HG03135 (cell line): ENCODE data around the gene CIB1.

Experiments used
- ATAC-seq: cut with Tn5 transposase; IDR thresholded peaks from one replicate; pipeline ENCODE4 v1.9.1; 2021; ENCODE audit warnings: mild to moderate bottlenecking, moderate library complexity; ENCODE audit not compliant: unreplicated experiment

Gene CIB1

DNA sequence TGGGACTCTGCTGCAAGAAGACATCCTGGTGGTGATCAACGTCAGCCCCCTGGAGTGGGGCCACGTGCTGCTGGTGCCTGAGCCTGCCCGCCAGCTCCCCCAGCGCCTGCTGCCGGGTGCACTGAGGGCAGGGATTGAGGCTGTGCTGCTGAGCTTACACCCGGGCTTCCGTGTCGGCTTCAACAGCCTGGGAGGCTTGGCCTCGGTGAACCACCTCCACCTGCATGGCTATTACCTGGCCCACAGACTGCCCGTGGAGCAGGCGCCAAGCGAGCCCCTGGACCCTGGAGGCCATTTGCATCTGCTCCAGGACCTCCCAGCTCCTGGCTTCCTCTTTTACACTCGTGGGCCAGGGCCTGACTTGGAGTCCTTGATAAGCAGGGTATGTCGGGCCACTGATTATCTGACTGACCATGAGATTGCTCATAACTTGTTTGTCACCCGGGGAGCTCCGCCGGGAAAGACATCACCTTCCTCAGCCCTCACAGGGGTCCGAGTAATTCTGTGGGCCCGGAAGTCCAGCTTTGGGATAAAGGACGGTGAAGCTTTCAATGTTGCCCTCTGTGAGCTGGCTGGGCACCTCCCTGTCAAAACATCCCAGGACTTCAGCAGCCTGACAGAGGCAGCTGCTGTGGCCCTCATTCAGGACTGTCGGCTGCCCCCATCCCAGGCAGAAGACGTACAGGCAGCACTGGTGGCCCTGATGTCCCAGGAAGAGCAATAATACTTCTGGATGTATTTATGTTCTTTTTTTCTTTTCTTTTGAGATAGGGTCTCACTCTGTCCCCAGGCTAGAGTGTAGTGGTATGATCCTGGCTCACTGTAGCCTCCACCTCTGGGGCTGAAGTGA lies 7.8 kb upstream of the CIB1 start:
- ATAC-seq = no peak

DNA sequence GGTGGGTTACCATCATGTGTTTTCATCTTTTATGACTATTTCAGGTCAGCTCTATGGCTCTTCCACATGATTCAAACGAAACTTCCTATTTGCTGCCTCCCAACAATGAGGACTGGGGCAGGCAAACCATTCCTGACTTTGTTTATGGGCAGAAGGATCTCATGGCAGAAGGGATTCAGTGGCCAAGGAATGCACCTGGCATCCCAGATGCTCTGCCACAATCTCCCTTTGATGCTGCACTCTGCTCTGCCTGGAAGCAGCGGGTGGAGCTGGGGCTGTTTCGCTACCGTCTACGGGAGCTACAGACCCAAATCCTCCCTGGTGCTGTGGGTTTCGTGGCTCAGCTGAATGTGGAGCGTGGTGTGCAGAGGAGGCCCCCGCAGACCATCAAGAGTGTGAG lies 7.1 kb upstream of the CIB1 start:
- ATAC-seq = no peak

DNA sequence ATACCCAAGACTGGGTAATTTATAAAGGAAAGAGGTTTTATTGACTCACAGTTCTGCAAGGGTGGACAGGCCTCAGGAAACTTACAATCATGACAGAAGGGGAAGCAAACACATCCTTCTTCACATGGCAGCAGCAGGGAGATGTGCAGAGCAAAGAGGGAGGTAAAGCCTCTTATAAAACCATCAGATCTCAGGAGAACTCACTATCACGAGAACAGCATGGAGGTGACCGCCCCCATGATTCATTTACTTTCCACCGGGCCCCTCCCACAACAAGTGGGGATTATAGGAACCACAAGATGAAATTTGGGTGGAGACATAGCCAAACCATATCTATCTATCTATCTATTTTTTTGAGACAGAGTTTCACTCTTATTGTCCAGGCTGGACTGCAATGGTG lies 5.6 kb upstream of the CIB1 start:
- no peak for ATAC-seq

DNA sequence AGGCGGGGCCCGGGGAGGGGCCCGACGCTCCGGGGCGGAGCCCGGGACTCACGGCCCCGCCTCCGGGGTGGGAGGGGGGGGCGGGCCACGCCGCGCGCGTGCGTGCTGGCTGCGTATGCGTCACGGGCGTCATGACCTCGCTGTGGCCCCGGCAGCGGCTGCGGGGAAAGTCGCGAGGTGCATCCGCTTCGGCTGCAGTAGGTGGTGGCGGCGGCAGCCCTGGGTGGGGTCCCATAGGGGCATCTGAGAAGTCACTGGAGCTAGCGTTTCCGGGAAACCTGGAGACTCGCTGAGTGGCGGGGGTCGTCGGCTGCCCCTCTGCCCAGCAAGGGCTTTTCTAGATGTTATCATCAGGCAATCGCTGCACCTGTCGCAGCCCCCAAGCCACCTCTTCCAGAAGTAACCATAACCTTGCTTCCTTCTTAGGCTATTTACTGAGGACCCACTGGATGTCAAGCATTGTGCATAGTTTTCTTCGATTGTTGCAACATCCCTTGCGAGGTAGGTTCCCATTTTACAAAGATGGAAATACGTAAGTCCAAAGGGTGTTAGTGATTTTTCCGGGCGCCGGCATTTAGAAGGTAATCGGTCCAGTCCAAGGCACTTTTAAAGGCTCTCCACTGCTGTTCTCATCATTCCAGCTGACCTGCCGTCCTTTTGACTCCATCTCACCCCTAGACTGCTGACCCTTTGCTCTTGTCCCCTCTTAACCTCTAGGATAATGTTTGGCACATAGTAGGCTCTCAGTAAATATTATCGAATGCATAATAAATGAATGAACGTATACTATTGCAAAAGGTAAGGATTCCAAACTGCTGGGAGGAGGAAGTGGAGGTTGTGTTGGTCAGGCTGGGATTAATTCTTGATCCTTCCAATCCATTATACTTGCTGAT lies 601 bp upstream of the CIB1 start, which contains the start of gene GDPGP1:
Gene GDPGP1 (plus strand): TSS at position 114 of the 893 bp plus-strand sequence. CDS start 6,700 bp downstream, outside the sequence.
- no peak for ATAC-seq

DNA sequence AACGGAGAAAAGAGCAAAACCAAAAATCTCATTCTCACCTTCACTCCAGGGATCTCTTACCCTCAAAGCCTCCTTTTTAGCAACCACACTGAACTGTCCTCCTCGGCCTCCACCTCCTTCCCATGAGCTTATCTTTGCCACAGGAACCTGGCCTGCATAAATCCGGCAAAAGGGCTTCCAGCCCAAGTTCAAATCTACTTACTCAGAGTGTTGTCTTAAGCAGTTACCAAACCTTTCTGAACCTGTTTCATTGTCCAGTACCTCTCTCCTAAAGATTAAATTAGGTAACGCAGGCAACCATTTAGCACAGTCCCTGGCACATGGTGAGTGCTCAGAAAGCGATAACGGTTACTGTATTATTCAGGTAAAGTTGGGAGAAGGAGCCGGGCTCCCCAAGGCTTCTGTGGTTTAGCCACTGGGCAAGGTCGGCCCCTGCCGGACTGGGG lies 777 bp downstream of the CIB1 start:
- no peak for ATAC-seq

DNA sequence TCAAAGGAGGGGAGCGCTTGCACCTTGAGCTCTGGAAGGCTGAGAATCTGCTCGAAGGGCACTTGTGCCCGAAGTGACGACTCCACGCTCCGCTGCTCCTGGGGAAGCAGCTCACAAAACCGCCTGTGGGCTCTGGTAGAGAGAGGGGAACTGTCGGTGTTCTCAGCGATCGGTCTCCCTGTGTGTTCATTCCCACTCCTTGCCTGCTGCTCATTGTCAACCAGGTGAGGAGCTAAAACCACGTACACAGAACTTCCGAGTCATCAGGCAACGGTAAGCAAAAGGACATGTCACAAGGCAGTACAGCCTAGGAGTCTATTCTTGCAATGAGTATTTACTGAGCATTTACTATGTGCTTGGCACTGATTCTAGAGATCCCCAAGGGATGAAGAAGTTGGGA lies 1.5 kb downstream of the CIB1 start:
- ATAC-seq = no peak

DNA sequence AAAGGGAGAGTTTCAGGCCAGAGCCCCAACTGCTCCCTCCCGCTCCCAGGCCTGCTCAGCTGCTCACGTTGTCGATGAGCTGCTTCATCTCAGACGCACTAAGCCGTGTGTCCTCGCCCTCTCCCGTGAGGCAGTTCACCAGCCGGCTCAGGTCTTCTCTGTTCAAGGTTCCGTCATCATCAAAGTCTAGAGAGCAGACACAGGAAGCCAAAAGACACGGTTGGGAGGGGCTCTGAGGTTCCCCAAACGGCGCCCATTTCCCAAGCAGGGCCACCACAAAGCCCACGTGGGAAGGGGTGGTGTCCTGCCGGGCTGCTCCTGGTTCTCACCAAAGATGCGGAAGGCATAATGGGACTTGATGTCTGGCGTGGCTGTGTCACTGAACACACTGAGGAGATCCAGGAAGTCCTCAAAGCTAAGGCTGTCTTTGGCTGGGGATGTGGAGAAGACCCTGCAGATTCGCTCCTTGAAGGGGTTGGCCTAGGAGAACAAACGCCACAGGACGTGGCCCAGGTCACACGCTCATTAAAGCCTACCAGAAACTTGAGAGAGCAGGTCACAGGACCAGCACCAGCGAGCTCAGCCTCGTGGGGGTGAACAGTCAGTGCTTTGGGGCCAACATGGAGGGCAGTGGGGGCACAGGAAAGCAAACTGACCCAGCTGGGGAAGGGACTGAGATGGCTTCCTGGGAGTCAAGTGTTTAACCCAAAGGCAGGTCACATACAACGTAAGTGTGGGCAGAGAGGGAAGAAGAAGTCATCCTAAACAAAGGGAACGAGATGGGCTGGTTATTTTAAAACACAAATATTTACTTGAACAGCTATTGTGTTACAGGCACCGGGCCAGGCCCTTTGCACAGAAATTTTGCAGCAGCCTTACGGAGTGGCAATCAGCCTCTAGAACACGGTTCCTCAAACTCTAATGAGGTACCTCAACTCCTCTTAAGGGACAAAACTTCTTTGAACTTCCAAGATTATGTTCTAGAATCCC lies 2.4 kb downstream of the CIB1 start:
- no peak for ATAC-seq

DNA sequence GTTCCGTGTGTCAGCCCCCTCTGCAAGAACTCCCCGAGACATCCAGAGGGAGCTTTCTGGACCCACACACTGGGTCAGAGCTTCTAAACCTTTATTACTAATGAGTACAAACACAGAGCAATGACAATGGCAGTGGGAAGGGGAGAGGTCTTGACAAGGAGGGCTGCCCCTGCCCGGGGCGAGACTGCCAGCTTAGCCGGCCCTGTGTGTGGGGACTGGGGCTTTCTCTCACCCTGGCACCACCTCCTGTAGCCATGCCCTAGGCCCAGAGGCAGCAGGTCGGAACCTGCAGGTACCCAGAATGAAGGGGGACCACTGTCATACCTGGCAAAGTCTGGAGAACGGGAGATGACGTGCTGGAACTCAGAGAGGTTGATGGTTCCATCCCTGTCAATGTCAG lies 3.1 kb downstream of the CIB1 start:
- ATAC-seq = no peak

DNA sequence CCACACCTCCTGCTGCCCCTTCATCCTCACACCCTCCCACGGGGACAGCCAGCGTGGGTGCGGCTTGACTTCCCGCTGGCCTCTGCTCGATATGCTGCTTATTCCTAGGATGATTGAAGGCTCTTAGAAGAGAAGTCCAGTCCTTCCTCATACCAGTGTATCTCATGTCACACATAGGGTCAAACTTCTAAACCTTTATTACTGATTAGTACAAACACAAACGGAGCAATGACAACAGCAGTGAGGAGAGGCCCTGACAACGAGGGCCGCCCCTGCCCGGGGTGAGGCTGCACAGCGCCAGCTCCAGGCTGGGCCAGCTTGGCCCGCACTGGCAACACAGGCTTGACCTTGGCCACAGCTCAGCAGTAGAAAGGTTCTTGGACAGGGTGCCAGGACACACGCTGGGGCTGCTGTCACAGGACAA lies 3.7 kb downstream of the CIB1 start:
- ATAC-seq = no peak

DNA sequence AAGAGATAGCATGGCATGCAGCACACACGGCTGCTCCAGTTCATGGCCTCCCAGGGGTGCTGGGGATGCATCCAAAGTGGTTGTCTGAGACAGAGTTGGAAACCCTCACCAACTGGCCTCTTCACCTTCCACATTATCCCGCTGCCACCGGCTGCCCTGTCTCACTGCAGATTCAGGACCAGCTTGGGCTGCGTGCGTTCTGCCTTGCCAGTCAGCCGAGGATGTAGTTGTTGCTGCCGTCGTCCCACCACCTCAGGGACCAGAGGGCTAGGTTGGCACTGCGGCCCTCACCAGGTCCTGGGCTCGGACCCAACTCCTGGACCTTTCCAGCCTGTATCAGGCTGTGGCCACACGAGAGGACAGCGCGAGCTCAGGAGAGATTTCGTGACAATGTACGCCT lies 4.8 kb downstream of the CIB1 start:
- no peak for ATAC-seq

DNA sequence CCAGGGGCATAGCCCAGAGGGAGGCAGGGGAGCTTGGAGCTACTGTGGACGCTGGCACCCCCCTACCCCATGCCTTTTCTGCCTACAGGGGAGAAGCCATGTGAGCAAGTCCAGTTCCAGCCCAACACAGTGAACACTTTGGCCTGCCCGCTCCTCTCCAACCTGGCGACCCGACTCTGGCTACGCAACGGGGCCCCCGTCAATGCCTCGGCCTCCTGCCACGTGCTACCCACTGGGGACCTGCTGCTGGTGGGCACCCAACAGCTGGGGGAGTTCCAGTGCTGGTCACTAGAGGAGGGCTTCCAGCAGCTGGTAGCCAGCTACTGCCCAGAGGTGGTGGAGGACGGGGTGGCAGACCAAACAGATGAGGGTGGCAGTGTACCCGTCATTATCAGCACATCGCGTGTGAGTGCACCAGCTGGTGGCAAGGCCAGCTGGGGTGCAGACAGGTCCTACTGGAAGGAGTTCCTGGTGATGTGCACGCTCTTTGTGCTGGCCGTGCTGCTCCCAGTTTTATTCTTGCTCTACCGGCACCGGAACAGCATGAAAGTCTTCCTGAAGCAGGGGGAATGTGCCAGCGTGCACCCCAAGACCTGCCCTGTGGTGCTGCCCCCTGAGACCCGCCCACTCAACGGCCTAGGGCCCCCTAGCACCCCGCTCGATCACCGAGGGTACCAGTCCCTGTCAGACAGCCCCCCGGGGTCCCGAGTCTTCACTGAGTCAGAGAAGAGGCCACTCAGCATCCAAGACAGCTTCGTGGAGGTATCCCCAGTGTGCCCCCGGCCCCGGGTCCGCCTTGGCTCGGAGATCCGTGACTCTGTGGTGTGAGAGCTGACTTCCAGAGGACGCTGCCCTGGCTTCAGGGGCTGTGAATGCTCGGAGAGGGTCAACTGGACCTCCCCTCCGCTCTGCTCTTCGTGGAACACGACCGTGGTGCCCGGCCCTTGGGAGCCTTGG lies 5.6 kb downstream of the CIB1 start:
- ATAC-seq = no peak

DNA sequence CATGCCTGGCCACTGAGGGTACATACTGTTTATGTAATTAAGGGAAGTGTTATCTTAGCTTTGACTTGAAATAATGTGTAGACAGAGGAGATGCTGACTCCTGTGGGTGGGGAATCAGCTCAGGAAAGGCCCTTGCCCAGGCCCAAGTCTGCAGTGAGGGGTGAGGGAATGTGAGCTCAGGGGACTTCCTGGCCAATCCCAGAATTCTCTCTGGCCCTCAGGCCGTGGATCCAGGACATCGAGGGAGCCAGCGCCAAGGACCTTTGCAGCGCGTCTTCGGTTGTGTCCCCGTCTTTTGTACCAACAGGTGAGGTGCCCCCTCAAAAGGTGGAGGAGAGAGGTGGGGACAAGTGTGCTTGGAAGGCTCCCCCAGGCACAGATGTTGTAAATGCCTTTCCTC lies 6.4 kb downstream of the CIB1 start:
- no peak for ATAC-seq

DNA sequence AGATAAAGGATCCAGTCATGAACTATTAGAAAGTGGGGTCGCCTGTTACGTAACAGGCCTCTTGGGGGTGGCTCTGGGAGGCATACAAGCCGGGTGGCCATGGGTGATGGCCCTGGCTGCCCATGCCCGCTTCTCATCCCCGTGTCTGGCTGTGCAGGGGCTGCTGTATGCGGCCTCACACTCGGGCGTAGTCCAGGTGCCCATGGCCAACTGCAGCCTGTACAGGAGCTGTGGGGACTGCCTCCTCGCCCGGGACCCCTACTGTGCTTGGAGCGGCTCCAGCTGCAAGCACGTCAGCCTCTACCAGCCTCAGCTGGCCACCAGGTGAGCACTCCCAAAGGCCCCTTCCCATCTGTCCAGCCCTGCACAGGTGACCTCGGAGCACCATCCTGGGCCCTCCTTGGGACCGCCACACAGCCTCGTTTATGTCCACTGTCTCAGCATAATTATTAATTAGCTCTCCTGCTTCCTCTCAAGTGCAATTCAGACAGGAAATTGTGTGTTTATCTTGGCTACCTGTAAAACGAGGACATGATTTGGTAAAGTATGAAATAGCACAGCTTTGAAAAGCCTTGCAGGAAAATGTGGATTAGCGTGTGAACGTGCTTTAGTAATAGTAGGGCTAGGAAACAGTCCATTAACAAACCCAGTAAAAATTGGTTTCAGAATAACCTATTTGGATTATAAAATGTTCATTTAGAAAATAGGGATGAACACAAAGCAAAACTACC lies 8.1 kb downstream of the CIB1 start:
- no peak for ATAC-seq

DNA sequence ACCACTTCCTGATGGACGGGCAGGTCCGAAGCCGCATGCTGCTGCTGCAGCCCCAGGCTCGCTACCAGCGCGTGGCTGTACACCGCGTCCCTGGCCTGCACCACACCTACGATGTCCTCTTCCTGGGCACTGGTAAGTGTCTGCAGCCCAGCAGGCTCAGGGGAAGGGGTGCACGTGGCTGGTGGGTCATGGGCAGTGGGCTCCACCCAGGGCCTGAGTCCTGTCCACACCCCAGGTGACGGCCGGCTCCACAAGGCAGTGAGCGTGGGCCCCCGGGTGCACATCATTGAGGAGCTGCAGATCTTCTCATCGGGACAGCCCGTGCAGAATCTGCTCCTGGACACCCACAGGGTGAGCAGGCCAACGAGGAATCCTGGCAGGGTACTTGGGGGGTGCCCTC lies 8.7 kb downstream of the CIB1 start:
- ATAC-seq = no peak

DNA sequence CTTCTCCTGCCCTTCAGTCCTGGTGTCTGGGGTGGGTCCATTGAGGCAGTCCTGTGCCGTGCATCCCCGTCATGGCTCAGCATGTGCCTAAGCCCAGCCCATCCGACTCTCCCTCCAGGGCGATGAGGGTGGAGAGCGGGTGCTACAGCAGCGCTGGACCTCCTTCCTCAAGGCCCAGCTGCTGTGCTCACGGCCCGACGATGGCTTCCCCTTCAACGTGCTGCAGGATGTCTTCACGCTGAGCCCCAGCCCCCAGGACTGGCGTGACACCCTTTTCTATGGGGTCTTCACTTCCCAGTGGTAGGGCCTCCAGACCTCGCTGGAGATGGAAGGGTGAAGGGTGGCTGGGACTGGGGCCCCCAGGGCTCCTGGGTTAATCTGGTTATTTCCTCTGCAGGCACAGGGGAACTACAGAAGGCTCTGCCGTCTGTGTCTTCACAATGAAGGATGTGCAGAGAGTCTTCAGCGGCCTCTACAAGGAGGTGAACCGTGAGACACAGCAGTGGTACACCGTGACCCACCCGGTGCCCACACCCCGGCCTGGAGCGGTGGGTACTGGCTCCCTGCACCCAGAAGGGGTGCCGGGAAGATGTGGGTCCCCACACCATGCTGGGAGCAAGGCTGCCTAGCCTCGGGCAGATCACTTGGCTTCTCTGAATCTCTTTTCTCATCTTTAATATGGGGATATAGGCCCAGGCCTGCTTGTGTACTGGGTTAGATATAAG lies 10.1 kb downstream of the CIB1 start:
- ATAC-seq = no peak

DNA sequence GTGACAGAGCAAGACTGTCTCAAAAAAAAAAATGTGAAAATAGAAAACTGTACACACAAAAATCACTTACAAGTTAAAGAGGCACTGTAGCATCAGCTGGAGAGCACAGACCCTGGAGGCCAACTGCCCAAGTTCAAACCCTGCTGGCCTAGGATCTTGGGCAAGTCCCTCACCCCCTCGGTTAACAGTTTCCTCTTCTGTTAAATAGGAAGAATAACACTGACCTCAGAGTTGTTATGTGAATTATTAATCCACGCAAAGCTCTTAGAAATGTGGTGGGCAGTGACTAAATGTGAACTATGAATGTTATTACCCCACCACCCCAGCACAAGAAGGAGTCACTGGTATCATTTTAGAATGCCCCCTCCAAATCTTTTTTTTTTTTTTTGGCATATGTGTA lies 11.2 kb downstream of the CIB1 start:
- no peak for ATAC-seq

DNA sequence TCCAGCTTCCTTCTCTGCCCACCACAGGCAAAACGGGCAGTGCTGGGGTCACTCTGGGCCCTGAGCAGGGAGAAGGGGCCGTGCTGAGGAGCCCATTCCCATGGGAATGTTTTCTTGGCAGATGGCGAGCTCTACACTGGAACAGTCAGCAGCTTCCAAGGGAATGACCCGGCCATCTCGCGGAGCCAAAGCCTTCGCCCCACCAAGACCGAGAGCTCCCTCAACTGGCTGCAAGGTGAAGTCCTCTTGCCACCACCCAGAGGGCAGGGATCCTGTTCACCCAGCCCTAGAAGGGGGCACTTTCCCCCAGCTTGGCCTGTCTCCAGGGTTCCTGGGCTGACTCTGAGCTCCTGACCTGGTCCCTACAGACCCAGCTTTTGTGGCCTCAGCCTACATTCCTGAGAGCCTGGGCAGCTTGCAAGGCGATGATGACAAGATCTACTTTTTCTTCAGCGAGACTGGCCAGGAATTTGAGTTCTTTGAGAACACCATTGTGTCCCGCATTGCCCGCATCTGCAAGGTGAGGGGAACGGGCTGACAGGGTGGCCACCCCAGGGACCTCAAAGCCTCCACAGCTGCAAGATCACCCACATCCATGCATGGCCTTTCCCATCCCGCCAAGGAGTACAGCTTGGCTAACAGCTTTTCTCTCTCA lies 12.4 kb downstream of the CIB1 start:
- no peak for ATAC-seq
